K562 (cell line): ENCODE results near the gene ERICH6. TPM values are rescaled to one million over a fixed set of nuclear protein-coding genes. Genes with fewer than 3 reads are reported as not detected.

Experiments used
- CREB1 ChIP-seq, 2 experiments: sonication (generic) in 1 of 2; formaldehyde crosslinking in 1 of 2; IDR thresholded peaks; 2 replicates each; pipeline versions ENCODE4 v1.6.1 to v1.8.0; 2012 to 2022; ENCODE audit warnings: inconsistent platforms in 1 of 2, mild to moderate bottlenecking in 1 of 2, missing genetic modification reagents in 1 of 2, moderate library complexity in 1 of 2
- FIP1L1 ChIP-seq: fragments of 200-400 bp; formaldehyde crosslinking; IDR thresholded peaks from 2 replicates; pipeline ENCODE4 v1.6.1; 2018; ENCODE audit warnings: mild to moderate bottlenecking, low read depth, low read length; ENCODE audit not compliant: poor library complexity, severe bottlenecking
- FOSL1 ChIP-seq: fragments of 200-800 bp; sonication (Bioruptor generic); conservative IDR thresholded peaks from 2 replicates; pipeline ENCODE4 v1.6.1; 2016; ENCODE audit warnings: missing genetic modification characterization, missing compliant biosample characterization
- HMG20B ChIP-seq: fragments of 250-450 bp; sonication (Bioruptor Pico); IDR thresholded peaks from 2 replicates; pipeline ENCODE4 v1.5.0; 2021; ENCODE audit warnings: mild to moderate bottlenecking
- HOMEZ ChIP-seq: fragments of 250-450 bp; sonication (Bioruptor Pico); IDR thresholded peaks from 2 replicates; pipeline ENCODE4 v1.4.0; 2020; ENCODE audit warnings: mild to moderate bottlenecking, moderate library complexity
- ID3 ChIP-seq, 2 experiments: fragments of 250-450 bp in 1 of 2; fragments of 450-650 bp in 1 of 2; sonication (Bioruptor Pico) in 1 of 2; IDR thresholded peaks; 2 replicates each; pipeline versions ENCODE4 v1.6.1 to v1.8.0; 2016 to 2021; ENCODE audit warnings: mild to moderate bottlenecking in 2 of 2, moderate library complexity in 2 of 2, missing compliant biosample characterization in 1 of 2, missing genetic modification characterization in 1 of 2
- KDM5B ChIP-seq: fragments of 200-600 bp; sonication (generic); IDR thresholded peaks from 2 replicates; pipeline ENCODE4 v1.6.1; 2012; ENCODE audit warnings: low read depth, mild to moderate bottlenecking, moderate library complexity, low read length, control low read depth, inconsistent platforms; ENCODE audit not compliant: insufficient replicate concordance
- NFIC ChIP-seq: fragments of 450-650 bp; IDR thresholded peaks from 2 replicates; pipeline ENCODE4 v1.6.1; 2017; ENCODE audit warnings: mild to moderate bottlenecking, inconsistent platforms
- RBM17 ChIP-seq: fragments of 200-400 bp; formaldehyde crosslinking; IDR thresholded peaks from 2 replicates; pipeline ENCODE4 v1.6.1; 2017; ENCODE audit warnings: low read depth, mild to moderate bottlenecking, low read length, borderline replicate concordance
- RBM39 ChIP-seq: fragments of 200-400 bp; formaldehyde crosslinking; optimal IDR thresholded peaks from 2 replicates; pipeline ENCODE3; 2018; ENCODE audit warnings: low read depth, low read length
- SAFB2 ChIP-seq: fragments of 200-400 bp; formaldehyde crosslinking; IDR thresholded peaks from 2 replicates; pipeline ENCODE4 v1.6.1; 2018; ENCODE audit warnings: borderline replicate concordance, low read length, low read depth, moderate library complexity; ENCODE audit not compliant: severe bottlenecking
- SETDB1 ChIP-seq: IDR thresholded peaks from one replicate; pipeline ENCODE4 v1.6.1; 2012; ENCODE audit warnings: low read length, control low read depth, inconsistent platforms
- SMAD2 ChIP-seq: fragments of 150-350 bp; IDR thresholded peaks from 2 replicates; pipeline ENCODE4 v1.6.1; 2014; ENCODE audit warnings: low read depth, mild to moderate bottlenecking, low read length
- SMARCA4 ChIP-seq: fragments of 450-650 bp; IDR thresholded peaks from 2 replicates; pipeline ENCODE4 v1.6.1; 2016
- SRF ChIP-seq, 2 experiments: fragments of 250-450, 450-650 bp in 1 of 2; sonication (Bioruptor Pico) in 1 of 2; sonication (generic) in 1 of 2; formaldehyde crosslinking; IDR thresholded peaks; 2 replicates each; pipeline versions ENCODE4 v1.5.0 to v1.5.1; 2020 to 2022; ENCODE audit warnings: mild to moderate bottlenecking in 1 of 2, missing genetic modification reagents in 1 of 2
- TAL1 ChIP-seq: fragments of 450-650 bp; IDR thresholded peaks from 2 replicates; pipeline ENCODE4 v1.6.1; 2016; ENCODE audit warnings: mild to moderate bottlenecking
- TARDBP ChIP-seq: fragments of 450-650 bp; IDR thresholded peaks from 2 replicates; pipeline ENCODE4 v1.6.1; 2016
- WHSC1 ChIP-seq: IDR thresholded peaks from one replicate; pipeline ENCODE4 v1.6.1; 2012; ENCODE audit warnings: low read length, control low read depth, inconsistent platforms
- YY1 ChIP-seq, 3 experiments: IDR thresholded peaks; 2 replicates each; pipeline ENCODE4 v1.6.1; 2011; ENCODE audit warnings: low read length in 2 of 3, mild to moderate bottlenecking in 2 of 3, moderate library complexity in 2 of 3, borderline replicate concordance in 1 of 3, control low read depth in 1 of 3, low read depth in 1 of 3; ENCODE audit not compliant: insufficient read depth in 3 of 3, insufficient replicate concordance in 2 of 3, control insufficient read depth in 1 of 3, insufficient read length in 1 of 3; ENCODE audit errors: extremely low read depth in 1 of 3
- ZBTB11 ChIP-seq, 3 experiments: fragments of 200-800 bp in 1 of 3; fragments of 250-450 bp in 1 of 3; fragments of 450-650 bp in 1 of 3; sonication (Bioruptor Pico) in 1 of 3; sonication (Bioruptor generic) in 1 of 3; formaldehyde crosslinking in 1 of 3; IDR thresholded peaks; 2 replicates each; pipeline versions ENCODE4 v1.6.1 to v1.8.0; 2016 to 2022; ENCODE audit warnings: mild to moderate bottlenecking in 2 of 3, missing genetic modification characterization in 2 of 3, missing compliant biosample characterization in 1 of 3, moderate library complexity in 1 of 3
- ZNF134 ChIP-seq: fragments of 250-450 bp; sonication (Bioruptor Pico); conservative IDR thresholded peaks from 2 replicates; pipeline ENCODE4 v1.4.0; 2020
- polyA plus RNA-seq, 8 experiments: library from polyadenylated mRNA; depleted of rRNA in 4 of 8; stranded (reverse) in 5 of 8; unstranded in 3 of 8; fragments of >200 nt; fragmentation: Nextera tagmentation in 2 of 8; fragmentation: Illumina TruSeq in 1 of 8; extraction: Ambion mirVana in 2 of 8; extraction: Trizol in 1 of 8; gene quantifications; 2 replicates each; pipeline versions ENCODE4 v1.2.1 to v1.2.3, GENCODE V29; 2011 to 2014; ENCODE audit warnings: inconsistent platforms in 1 of 8, missing spikeins in 1 of 8
- total RNA-seq, 7 experiments: library from RNA; depleted of rRNA in 6 of 7; stranded (reverse); fragments of >200 nt in 6 of 7; fragmentation: Illumina TruSeq in 2 of 7; extraction: Trizol in 2 of 7; gene quantifications; 2 replicates each; pipeline versions ENCODE4 v1.2.1 to v1.2.3, GENCODE V29; 2011 to 2021; ENCODE audit warnings: low replicate concordance in 1 of 7

The ERICH6 gene
- total and polyA plus RNA-seq, 9 of the 15 experiments (the other 6 are each of a cell fraction or from before 2014, with no cell fraction given) = not detected

GRCh38 chr3:150737874-150738679 lies 34.4 kb upstream of the ERICH6 start (continued):
- no peak for TF ChIP-seq HOMEZ (CRISPR knock-in tag)
- no peak for TF ChIP-seq FIP1L1
- no peak for TF ChIP-seq SETDB1
- TF ChIP-seq NFIC = no peak
- peak; percentile 93 for TF ChIP-seq TAL1
- TF ChIP-seq ZBTB11 (CRISPR knock-in tag; IDR thresholded peaks at IDR 0.05) = 0 out of 6 replicates have a peak, but pooled peaks of 1 of the 3 experiments have one; percentile 28
- TF ChIP-seq RBM39 = no peak
- no peak for TF ChIP-seq YY1 (IDR thresholded peaks at IDR 0.05; ENCODE audit: borderline replicate concordance in 1 of 3, control insufficient read depth in 1 of 3, extremely low read depth in 1 of 3, insufficient read depth in 3 of 3, insufficient read length in 1 of 3, insufficient replicate concordance in 2 of 3, low read depth in 1 of 3, low read length in 2 of 3)
- peak; percentile 96 for TF ChIP-seq SMARCA4
- TF ChIP-seq ID3 (CRISPR knock-in tag; IDR thresholded peaks at IDR 0.05) = no peak
- TF ChIP-seq ID3 (tag; IDR thresholded peaks at IDR 0.05) = no peak
- no peak for TF ChIP-seq SMAD2
- peak; percentile 43; the same call in 1 of the 2 replicates for TF ChIP-seq CREB1 (IDR thresholded peaks at IDR 0.05)
- no peak for TF ChIP-seq CREB1 (CRISPR knock-in tag; IDR thresholded peaks at IDR 0.05)
- TF ChIP-seq HMG20B (CRISPR knock-in tag) = no peak
- TF ChIP-seq SAFB2 = no peak
- peak; percentile 92 for TF ChIP-seq FOSL1 (tag)
- no peak for TF ChIP-seq RBM17
- TF ChIP-seq SRF (CRISPR knock-in tag; IDR thresholded peaks at IDR 0.05) = no peak
- no peak for TF ChIP-seq WHSC1
- no peak for TF ChIP-seq KDM5B
- no peak for TF ChIP-seq TARDBP
- no peak for TF ChIP-seq ZNF134 (CRISPR knock-in tag)
